Neural cell (in vitro differentiated cells): ENCODE results near the gene HEG1. TPM values are rescaled to one million over a fixed set of nuclear protein-coding genes. Genes with fewer than 3 reads are reported as not detected.

Experiments
- H2AFZ ChIP-seq: fragments of 200-600, 300-800 bp; sonication (generic), shearing (Covaris generic); 2 replicates; pipeline ENCODE4 v1.6.0; 2014; ENCODE audit warnings: low read depth, mild to moderate bottlenecking, antibody characterized with exemption, low read length, moderate library complexity
- H3F3A ChIP-seq: fragments of 200-600 bp; shearing (Covaris generic); 2 replicates; pipeline ENCODE4 v1.6.1; 2016; ENCODE audit warnings: mild to moderate bottlenecking, moderate library complexity, mixed read lengths, antibody characterized with exemption, low read length; ENCODE audit not compliant: insufficient read depth, poor library complexity, severe bottlenecking
- H3K27ac ChIP-seq: fragments of 200-600, 300-800 bp; sonication (generic), shearing (Covaris generic); 2 replicates; pipeline ENCODE4 v1.5.1; 2014; ENCODE audit warnings: mild to moderate bottlenecking, low read length, moderate library complexity
- H3K27me3 ChIP-seq: fragments of 300-800, 200-600 bp; sonication (generic), shearing (Covaris generic); 2 replicates; pipeline ENCODE4 v1.6.0; 2014; ENCODE audit warnings: mild to moderate bottlenecking, low read depth, low read length, moderate library complexity; ENCODE audit not compliant: insufficient read depth
- H3K36me3 ChIP-seq: fragments of 300-800, 200-600 bp; sonication (generic), shearing (Covaris generic); 2 replicates; pipeline ENCODE4 v1.5.1; 2014; ENCODE audit warnings: mild to moderate bottlenecking, antibody characterized with exemption, low read length, moderate library complexity; ENCODE audit not compliant: insufficient read depth
- H3K4me2 ChIP-seq: fragments of 300-800, 200-600 bp; sonication (generic), shearing (Covaris generic); 2 replicates; pipeline ENCODE4 v1.6.0; 2014; ENCODE audit warnings: mild to moderate bottlenecking, low read length
- H3K4me3 ChIP-seq: fragments of 300-800, 200-600 bp; sonication (generic), shearing (Covaris generic); 2 replicates; pipeline ENCODE4 v1.5.1; 2014; ENCODE audit warnings: mild to moderate bottlenecking, low read length, moderate library complexity
- H3K79me2 ChIP-seq: fragments of 200-600 bp; shearing (Covaris generic); replicated peaks from 2 replicates; pipeline ENCODE4 v1.6.0; 2014; ENCODE audit warnings: mild to moderate bottlenecking, low read length, moderate library complexity; ENCODE audit not compliant: insufficient read depth
- H3K9ac ChIP-seq: fragments of 300-800, 200-600 bp; sonication (generic), shearing (Covaris generic); 2 replicates; pipeline ENCODE4 v1.6.1; 2016; ENCODE audit warnings: mild to moderate bottlenecking, low read length, mixed read lengths
- H3K9me2 ChIP-seq: fragments of 200-600 bp; shearing (Covaris generic); 2 replicates; pipeline ENCODE4 v1.6.1; 2016; ENCODE audit warnings: mild to moderate bottlenecking, low read length, mixed read lengths; ENCODE audit not compliant: insufficient read depth
- H3K9me3 ChIP-seq: fragments of 200-600, 300-800 bp; sonication (generic), shearing (Covaris generic); 2 replicates; pipeline ENCODE4 v1.6.1; 2016; ENCODE audit warnings: mild to moderate bottlenecking, mixed run types, low read length, moderate library complexity, mixed read lengths
- H4K20me1 ChIP-seq: fragments of 200-600 bp; shearing (Covaris generic); 2 replicates; pipeline ENCODE4 v1.6.1; 2016; ENCODE audit warnings: mild to moderate bottlenecking, mixed run types; ENCODE audit not compliant: insufficient read depth
- EP300 ChIP-seq: fragments of 450-650 bp; conservative IDR thresholded peaks from 2 replicates; pipeline ENCODE4 v1.6.1; 2014; ENCODE audit warnings: antibody characterized with exemption, mild to moderate bottlenecking, moderate library complexity; ENCODE audit not compliant: poor library complexity, severe bottlenecking
- EZH2 ChIP-seq: fragments of 200-600, 300-800 bp; shearing (Covaris generic), sonication (generic); IDR thresholded peaks from 2 replicates; pipeline ENCODE4 v1.6.1; 2014; ENCODE audit warnings: antibody characterized with exemption, low read length, borderline replicate concordance, mild to moderate bottlenecking; ENCODE audit not compliant: insufficient read depth, poor library complexity, severe bottlenecking
- MXI1 ChIP-seq: fragments of 450-650 bp; conservative IDR thresholded peaks from 2 replicates; pipeline ENCODE4 v1.6.1; 2014; ENCODE audit warnings: antibody characterized with exemption, mild to moderate bottlenecking; ENCODE audit not compliant: poor library complexity, severe bottlenecking
- POLR2AphosphoS5 ChIP-seq: IDR thresholded peaks from 2 replicates; pipeline ENCODE4 v1.6.1; 2012
- RAD21 ChIP-seq: fragments of 450-650 bp; conservative IDR thresholded peaks from 2 replicates; pipeline ENCODE4 v1.6.1; 2014; ENCODE audit warnings: antibody characterized with exemption, mild to moderate bottlenecking, moderate library complexity
- REST ChIP-seq: IDR thresholded peaks from 2 replicates; pipeline ENCODE4 v1.6.1; 2012; ENCODE audit warnings: borderline replicate concordance
- SMC3 ChIP-seq: fragments of 450-650 bp; conservative IDR thresholded peaks from 2 replicates; pipeline ENCODE4 v1.6.1; 2014; ENCODE audit warnings: antibody characterized with exemption, mild to moderate bottlenecking, moderate library complexity; ENCODE audit not compliant: poor library complexity
- TAF1 ChIP-seq: IDR thresholded peaks from 2 replicates; pipeline ENCODE4 v1.6.1; 2012; ENCODE audit warnings: low read depth
- polyA plus RNA-seq: library from polyadenylated mRNA; depleted of rRNA; stranded (reverse); fragments of >200 nt; gene quantifications from 2 replicates; pipeline ENCODE4 v1.2.3, GENCODE V29; 2014
- TF ChIP-seq, protein P1 (sequence below): fragments of 450-650 bp; IDR thresholded peaks from 2 replicates; pipeline ENCODE4 v1.5.1; 2014; ENCODE audit warnings: antibody characterized with exemption, mild to moderate bottlenecking, moderate library complexity; ENCODE audit not compliant: poor library complexity, severe bottlenecking

Gene HEG1
- polyA plus RNA-seq, 1 donor from 2014 or later: 0.48 TPM

DNA sequence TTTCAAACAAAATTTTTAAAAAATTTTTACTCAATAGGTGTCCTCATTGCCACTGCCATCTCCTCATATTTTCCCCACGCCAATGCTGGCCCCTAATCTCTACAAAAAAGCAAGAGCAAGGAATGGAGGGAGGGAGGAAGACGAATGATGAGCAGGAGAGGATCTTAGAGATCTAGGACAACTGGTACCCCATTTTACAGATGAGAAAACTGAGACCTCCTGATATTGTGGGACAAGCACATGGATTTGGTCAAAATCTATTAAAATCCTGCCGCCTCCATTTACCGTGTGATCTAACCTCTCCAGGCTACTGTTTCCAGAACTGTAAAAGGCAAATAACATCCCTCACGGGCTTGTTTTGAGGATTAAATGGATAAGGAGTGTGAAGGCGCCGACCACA is 4.6 kb downstream of the HEG1 start:
- no peak for TF ChIP-seq EP300
- no peak for TF ChIP-seq EZH2
- no peak for TF ChIP-seq SMC3
- no peak for TF ChIP-seq POLR2AphosphoS5
- no peak for TF ChIP-seq MXI1
- TF ChIP-seq RAD21: no peak
- TF ChIP-seq, protein P1, sequence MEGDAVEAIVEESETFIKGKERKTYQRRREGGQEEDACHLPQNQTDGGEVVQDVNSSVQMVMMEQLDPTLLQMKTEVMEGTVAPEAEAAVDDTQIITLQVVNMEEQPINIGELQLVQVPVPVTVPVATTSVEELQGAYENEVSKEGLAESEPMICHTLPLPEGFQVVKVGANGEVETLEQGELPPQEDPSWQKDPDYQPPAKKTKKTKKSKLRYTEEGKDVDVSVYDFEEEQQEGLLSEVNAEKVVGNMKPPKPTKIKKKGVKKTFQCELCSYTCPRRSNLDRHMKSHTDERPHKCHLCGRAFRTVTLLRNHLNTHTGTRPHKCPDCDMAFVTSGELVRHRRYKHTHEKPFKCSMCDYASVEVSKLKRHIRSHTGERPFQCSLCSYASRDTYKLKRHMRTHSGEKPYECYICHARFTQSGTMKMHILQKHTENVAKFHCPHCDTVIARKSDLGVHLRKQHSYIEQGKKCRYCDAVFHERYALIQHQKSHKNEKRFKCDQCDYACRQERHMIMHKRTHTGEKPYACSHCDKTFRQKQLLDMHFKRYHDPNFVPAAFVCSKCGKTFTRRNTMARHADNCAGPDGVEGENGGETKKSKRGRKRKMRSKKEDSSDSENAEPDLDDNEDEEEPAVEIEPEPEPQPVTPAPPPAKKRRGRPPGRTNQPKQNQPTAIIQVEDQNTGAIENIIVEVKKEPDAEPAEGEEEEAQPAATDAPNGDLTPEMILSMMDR: no peak
- no peak for TF ChIP-seq TAF1
- no peak for TF ChIP-seq REST

DNA sequence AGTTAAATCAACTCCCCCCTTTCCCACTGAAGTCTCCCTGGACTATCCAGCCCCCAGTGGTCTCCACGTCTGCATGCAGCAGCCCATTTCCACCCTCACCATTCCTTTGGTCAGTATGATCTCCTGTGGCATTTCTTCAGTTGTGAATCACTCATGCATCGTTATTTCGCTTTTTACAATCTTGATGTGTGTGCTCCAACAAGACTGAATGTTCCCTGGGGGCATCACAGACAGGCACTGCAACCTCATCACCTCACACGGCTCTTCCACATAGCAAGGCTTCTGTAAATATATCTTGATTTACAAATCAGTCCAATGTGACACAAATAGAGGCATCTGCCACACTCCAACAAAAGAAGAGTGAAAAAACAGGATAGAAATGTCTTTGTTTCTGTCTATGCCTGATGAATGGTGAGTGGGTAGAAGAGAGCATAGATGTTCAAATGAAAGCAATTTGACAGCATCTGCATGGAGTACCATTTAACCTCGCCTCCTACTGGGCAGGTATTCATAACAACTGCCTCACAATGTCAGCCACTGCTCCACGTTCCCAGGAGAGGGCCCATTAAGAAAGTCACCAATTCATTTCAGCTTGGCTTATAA is 5.2 kb downstream of the HEG1 start:
- Histone ChIP-seq H2AFZ (no peak overlapping the region), H3K9me3 (no peaks in the 10 kb centered on the region), H3K4me2 (no peak overlapping the region), H3K36me3 (no peaks in the 10 kb centered on the region), H3K79me2 (no peaks in the 10 kb centered on the region), H3K9ac (no peak overlapping the region), H4K20me1 (no peaks in the 10 kb centered on the region), H3K9me2 (no peaks in the 10 kb centered on the region), H3K27me3 (peaks cover 19% of the 10 kb centered on the region), H3F3A (peaks cover 5% of the 10 kb centered on the region), H3K4me3 (peak overlapping the region; percentile 23), H3K27ac (peak overlapping the region; percentile 21)
- TF ChIP-seq RAD21 (no peak), MXI1 (no peak), REST (peak; percentile 58), EP300 (peak; percentile 98), SMC3 (no peak), POLR2AphosphoS5 (peak; percentile 95), EZH2 (no peak), TAF1 (no peak)
- TF ChIP-seq, protein P1: peak; percentile 45

More for the DNA sequence above, 4.6 kb downstream of the HEG1 start:
- no peaks in the 10 kb centered on the region for H3K79me2 ChIP-seq
- no peak overlapping the region for H3K4me3 ChIP-seq
- H3K36me3 ChIP-seq: no peaks in the 10 kb centered on the region
- no peak overlapping the region for H2AFZ ChIP-seq
- H3K4me2 ChIP-seq: no peak overlapping the region
- peaks cover 21% of the 10 kb centered on the region for H3K27me3 ChIP-seq
- peaks cover 5% of the 10 kb centered on the region for H3F3A ChIP-seq
- no peak overlapping the region for H3K9ac ChIP-seq
- H3K9me2 ChIP-seq: no peaks in the 10 kb centered on the region
- no peaks in the 10 kb centered on the region for H3K9me3 ChIP-seq
- H4K20me1 ChIP-seq: no peaks in the 10 kb centered on the region
- no peak overlapping the region for H3K27ac ChIP-seq
